Liver (tissue), 9 donors: ENCODE results near the gene GMPR2. TPM values are rescaled to one million over a fixed set of nuclear protein-coding genes. Genes with fewer than 3 reads are reported as not detected.

Experiments used
- DNase-seq: peaks from one replicate; pipeline ENCODE4 v3.0.0-alpha.2; 2017; ENCODE audit warnings: low spot score
- H3K27ac ChIP-seq, 2 donors: one replicate each; pipeline ENCODE4 v1.7.0; 2013; ENCODE audit warnings: inconsistent platforms in 2 of 2, low read length in 2 of 2, control low read depth in 1 of 2, low read depth in 1 of 2, mild to moderate bottlenecking in 1 of 2
- H3K27me3 ChIP-seq, 4 donors: one replicate each; pipeline versions ENCODE4 v1.6.1 to v1.7.0; 2013; ENCODE audit warnings: low read length in 3 of 4, inconsistent platforms in 1 of 4, mild to moderate bottlenecking in 1 of 4, moderate library complexity in 1 of 4; ENCODE audit not compliant: control insufficient read depth in 4 of 4, insufficient read depth in 4 of 4
- H3K36me3 ChIP-seq, 4 donors: one replicate each; pipeline versions ENCODE4 v1.6.1 to v1.7.0; 2013; ENCODE audit warnings: low read length in 3 of 4, mild to moderate bottlenecking in 3 of 4, low read depth in 1 of 4, moderate library complexity in 1 of 4; ENCODE audit not compliant: control insufficient read depth in 4 of 4, insufficient read depth in 3 of 4
- H3K4me1 ChIP-seq, 4 donors: one replicate each; pipeline versions ENCODE4 v1.6.1 to v1.7.0; 2013; ENCODE audit warnings: low read length in 3 of 4, mild to moderate bottlenecking in 3 of 4, moderate library complexity in 1 of 4; ENCODE audit not compliant: control insufficient read depth in 4 of 4, insufficient read depth in 4 of 4
- H3K4me3 ChIP-seq, 3 donors: one replicate each; pipeline versions ENCODE4 v1.6.1 to v1.7.0; 2013; ENCODE audit warnings: low read length in 3 of 3, control low read depth in 1 of 3, low read depth in 1 of 3, mild to moderate bottlenecking in 1 of 3
- H3K9ac ChIP-seq, 2 donors: one replicate each; pipeline ENCODE4 v1.7.0; 2013; ENCODE audit warnings: low read length in 2 of 2, mild to moderate bottlenecking in 2 of 2, moderate library complexity in 2 of 2, control low read depth in 1 of 2, low read depth in 1 of 2
- H3K9me3 ChIP-seq, 4 donors: one replicate each; pipeline versions ENCODE4 v1.6.1 to v1.7.0; 2013; ENCODE audit warnings: low read length in 3 of 4; ENCODE audit not compliant: control insufficient read depth in 4 of 4
- ATF3 ChIP-seq: IDR thresholded peaks from 2 replicates; pipeline ENCODE4 v1.6.1; 2016; ENCODE audit warnings: antibody characterized with exemption
- CTCF ChIP-seq: fragments of 150-350 bp; IDR thresholded peaks from 2 replicates; pipeline ENCODE4 v1.5.1; 2017; ENCODE audit warnings: improper control_type of control experiment, low read depth, low read length; ENCODE audit not compliant: missing input control
- EGR1 ChIP-seq, 2 donors: IDR thresholded peaks; 2 replicates each; pipeline ENCODE4 v1.6.1; 2016 to 2018; ENCODE audit warnings: antibody characterized with exemption in 2 of 2, low read depth in 2 of 2
- FOXA1 ChIP-seq: IDR thresholded peaks from 2 replicates; pipeline ENCODE4 v1.6.1; 2016; ENCODE audit warnings: antibody characterized with exemption
- FOXA2 ChIP-seq: IDR thresholded peaks from 2 replicates; pipeline ENCODE4 v1.6.1; 2016; ENCODE audit warnings: antibody characterized with exemption
- GABPA ChIP-seq, 2 donors: IDR thresholded peaks in 1 of 2; conservative IDR thresholded peaks in 1 of 2; 2 replicates each; pipeline ENCODE4 v1.6.1; 2016; ENCODE audit warnings: antibody characterized with exemption in 2 of 2, mild to moderate bottlenecking in 1 of 2, moderate library complexity in 1 of 2
- HNF4A ChIP-seq, 2 donors: conservative IDR thresholded peaks; 2 replicates each; pipeline ENCODE4 v1.6.1; 2016; ENCODE audit warnings: antibody characterized with exemption in 2 of 2, mild to moderate bottlenecking in 2 of 2
- HNF4G ChIP-seq: IDR thresholded peaks from 2 replicates; pipeline ENCODE4 v1.6.1; 2016; ENCODE audit warnings: antibody characterized with exemption
- JUND ChIP-seq, 2 donors: IDR thresholded peaks; 2 replicates each; pipeline ENCODE4 v1.6.1; 2016; ENCODE audit warnings: antibody characterized with exemption in 2 of 2
- MAX ChIP-seq: IDR thresholded peaks from 2 replicates; pipeline ENCODE4 v1.6.1; 2016; ENCODE audit warnings: antibody characterized with exemption
- NR2F2 ChIP-seq: IDR thresholded peaks from 2 replicates; pipeline ENCODE4 v1.6.1; 2016; ENCODE audit warnings: antibody characterized with exemption
- RAD21 ChIP-seq, 2 donors: IDR thresholded peaks; 2 replicates each; pipeline ENCODE4 v1.6.1; 2016; ENCODE audit warnings: antibody characterized with exemption in 2 of 2, mild to moderate bottlenecking in 2 of 2
- REST ChIP-seq: IDR thresholded peaks from 2 replicates; pipeline ENCODE4 v1.6.1; 2016; ENCODE audit warnings: antibody characterized with exemption, mild to moderate bottlenecking
- RXRA ChIP-seq, 2 donors: IDR thresholded peaks; 2 replicates each; pipeline ENCODE4 v1.6.1; 2017 to 2018; ENCODE audit warnings: antibody characterized with exemption in 2 of 2, mild to moderate bottlenecking in 1 of 2
- SP1 ChIP-seq: IDR thresholded peaks from 2 replicates; pipeline ENCODE4 v1.6.1; 2018; ENCODE audit warnings: antibody characterized with exemption, mild to moderate bottlenecking
- TAF1 ChIP-seq: conservative IDR thresholded peaks from 2 replicates; pipeline ENCODE4 v1.6.1; 2016; ENCODE audit warnings: antibody characterized with exemption, mild to moderate bottlenecking
- YY1 ChIP-seq: IDR thresholded peaks from 2 replicates; pipeline ENCODE4 v1.6.1; 2016; ENCODE audit warnings: antibody characterized with exemption, mild to moderate bottlenecking
- ZBTB33 ChIP-seq: IDR thresholded peaks from 2 replicates; pipeline ENCODE4 v1.6.1; 2016; ENCODE audit warnings: antibody characterized with exemption
- WGBS: extraction: QIAGEN DNeasy Blood & Tissue Kit; methylation state at CpG from one replicate; pipeline ENCODE4 v1.1.7; 2013; 5-methylcytosine and 5-hydroxymethylcytosine counted together
- polyA plus RNA-seq, 2 donors: library from polyadenylated mRNA; stranded (reverse) in 1 of 2; unstranded in 1 of 2; fragments of 200-250 nt in 1 of 2; fragments of >200 nt in 1 of 2; fragmentation: Nextera tagmentation in 1 of 2; extraction: Ambion mirVana in 1 of 2; gene quantifications; one replicate each; pipeline versions ENCODE4 v1.2.1 to v1.2.3, GENCODE V29; 2013 to 2015
- total RNA-seq, 2 donors: library from RNA; depleted of rRNA; stranded (reverse); fragments of >200 nt; gene quantifications; one replicate each; pipeline ENCODE4 v1.2.3, GENCODE V29; 2014
- donor health status: healthy.
- donor health status: healthy.
- donor health status: healthy.
- donor health status: healthy.
- donor health status: healthy.

Gene GMPR2
- total and polyA plus RNA-seq, 4 donors = 28.6 to 42.7 (median 32.4) TPM

GRCh38 chr14:24207104-24207551 lies 25.6 kb upstream of the GMPR2 start:
- no peak for TF ChIP-seq SP1
- TF ChIP-seq RXRA (IDR thresholded peaks at IDR 0.05) = no peak
- TF ChIP-seq FOXA2 = no peak
- no peak for TF ChIP-seq EGR1 (IDR thresholded peaks at IDR 0.05; ENCODE audit: low read depth in 2 of 2)
- TF ChIP-seq RAD21 (IDR thresholded peaks at IDR 0.05) = no peak
- no peak for TF ChIP-seq FOXA1
- no peak for TF ChIP-seq GABPA (IDR thresholded peaks at IDR 0.05 in 1 of 2, conservative IDR thresholded peaks at IDR 0.05 in 1 of 2)
- TF ChIP-seq ATF3 = no peak
- no peak for TF ChIP-seq ZBTB33
- TF ChIP-seq JUND (IDR thresholded peaks at IDR 0.05) = no peak
- no peak for TF ChIP-seq REST
- TF ChIP-seq HNF4A (conservative IDR thresholded peaks at IDR 0.05) = no peak
- no peak for TF ChIP-seq TAF1
- TF ChIP-seq NR2F2 = no peak
- no peak for TF ChIP-seq MAX
- no peak for TF ChIP-seq CTCF
- no peak for TF ChIP-seq YY1
- TF ChIP-seq HNF4G = no peak
- peaks cover 12 to 36% (median 22%) of the 10 kb centered on the region in 4 donors for H3K36me3 ChIP-seq
- DNase-seq = no peak
- no peak overlapping the region for H3K4me3 ChIP-seq
- no peak overlapping the region for H3K27ac ChIP-seq
- WGBS = 95% methylated on average over 5 of the region's 5 CpGs
- H3K9me3 ChIP-seq = no peaks in the 10 kb centered on the region
- no peaks in the 10 kb centered on the region for H3K27me3 ChIP-seq
- H3K4me1 ChIP-seq = no peaks in the 10 kb centered on the region
- H3K9ac ChIP-seq = no peak overlapping the region
